Measurements from ENCODE around the gene CFAP61.

CFAP61 gene

GRCh38 chr20:20184149-20184548 lies 131.8 kb downstream of the CFAP61 start:
- DNase-seq, result no peak

- no peak for DNase-seq
These were observed 132.4 kb downstream of the CFAP61 start for GRCh38 chr20:20184706-20185105.

GRCh38 chr20:20188647-20189046 lies 136.3 kb downstream of the CFAP61 start:
- no peak for DNase-seq

GRCh38 chr20:20192366-20192765 lies 140.0 kb downstream of the CFAP61 start:
- no peak for DNase-seq

GRCh38 chr20:20195021-20195705 lies 142.8 kb downstream of the CFAP61 start:
- no peak for DNase-seq

- no peak for DNase-seq
These were observed 144.3 kb downstream of the CFAP61 start for GRCh38 chr20:20196610-20197009.

- no peak for DNase-seq
These were observed 145.7 kb downstream of the CFAP61 start for GRCh38 chr20:20198011-20198410.

GRCh38 chr20:20199361-20200160 lies 147.2 kb downstream of the CFAP61 start:
- no peak for DNase-seq

- DNase-seq, result no peak
These were observed 148.8 kb downstream of the CFAP61 start for GRCh38 chr20:20201124-20201523.

GRCh38 chr20:20201639-20202038 lies 149.3 kb downstream of the CFAP61 start:
- DNase-seq, result no peak

- no peak for DNase-seq
These were observed 150.4 kb downstream of the CFAP61 start for GRCh38 chr20:20202768-20203167.

- no peak for DNase-seq
These were observed 151.5 kb downstream of the CFAP61 start for GRCh38 chr20:20203784-20204183.

- DNase-seq, result no peak
These were observed 151.9 kb downstream of the CFAP61 start for GRCh38 chr20:20204256-20204655.

GRCh38 chr20:20205141-20205861 lies 153.0 kb downstream of the CFAP61 start:
- no peak for DNase-seq

- DNase-seq, result no peak
These were observed 153.5 kb downstream of the CFAP61 start for GRCh38 chr20:20205862-20206236.

- no peak for DNase-seq
These were observed 154.5 kb downstream of the CFAP61 start for GRCh38 chr20:20206788-20207187.

- DNase-seq, result no peak
These were observed 155.0 kb downstream of the CFAP61 start for GRCh38 chr20:20207291-20207690.

- no peak for DNase-seq
These were observed 155.5 kb downstream of the CFAP61 start for GRCh38 chr20:20207872-20208271.

- DNase-seq, result no peak
These were observed 157.4 kb downstream of the CFAP61 start for GRCh38 chr20:20209684-20210083.

- no peak for DNase-seq
These were observed 158.0 kb downstream of the CFAP61 start for GRCh38 chr20:20210327-20210726.

GRCh38 chr20:20210943-20211273 lies 158.6 kb downstream of the CFAP61 start:
- no peak for DNase-seq

- no peak for DNase-seq
These were observed 159.1 kb downstream of the CFAP61 start for GRCh38 chr20:20211274-20211987.

GRCh38 chr20:20211988-20212518 lies 159.7 kb downstream of the CFAP61 start:
- no peak for DNase-seq
